NAMALWA (cell line): ENCODE measurements around the gene SERINC2.
"Not testable (repeated sequence)": the region's sequence is repeated elsewhere in the genome, so short reads cannot be mapped to it uniquely, and the experiment has no call there.

Source experiments
- DNase-seq: peaks from one replicate; pipeline ENCODE4 v3.0.0-alpha.2; 2015; ENCODE audit warnings: low spot score

SERINC2 gene

DNA sequence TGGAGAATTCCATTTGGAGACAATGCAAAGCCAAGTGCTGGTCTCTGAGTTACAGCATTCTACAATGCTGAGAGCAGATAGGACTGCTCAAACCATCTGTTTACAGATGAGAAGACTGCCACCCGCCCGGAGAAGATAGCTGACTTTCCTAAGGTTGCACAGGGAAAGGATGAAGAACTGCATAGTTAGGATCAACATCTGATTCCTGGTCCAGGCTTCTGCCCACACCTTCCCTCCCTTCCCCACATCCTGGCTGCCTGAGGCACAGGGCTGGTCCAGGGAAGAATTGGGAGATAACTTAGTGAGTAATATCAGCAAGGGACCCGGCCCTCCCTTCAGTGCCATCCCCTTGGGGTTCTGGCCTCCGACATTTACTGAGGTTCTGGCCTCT, 2.0 kb downstream of the SERINC2 start:
- no peak for DNase-seq

DNA sequence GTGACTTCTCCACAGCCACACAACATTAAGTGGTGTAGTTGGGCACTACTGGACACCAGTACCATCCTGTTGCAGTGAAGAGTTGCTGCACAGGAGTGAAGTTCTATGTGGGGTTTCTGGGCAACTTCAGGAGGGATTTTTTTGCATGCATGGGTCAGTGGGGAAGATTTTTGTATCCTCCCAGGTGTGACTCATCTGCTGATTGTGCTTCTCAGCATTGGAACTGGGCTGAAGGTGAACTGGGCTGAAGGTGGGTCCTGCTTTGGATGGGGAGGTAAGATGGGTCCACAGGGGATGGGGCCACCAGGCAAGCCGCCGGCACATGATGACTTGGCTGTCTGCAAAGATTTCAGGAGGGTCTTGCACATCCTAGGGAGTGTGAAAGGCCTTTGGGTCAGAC, 2.6 kb downstream of the SERINC2 start:
- no peak for DNase-seq

DNA sequence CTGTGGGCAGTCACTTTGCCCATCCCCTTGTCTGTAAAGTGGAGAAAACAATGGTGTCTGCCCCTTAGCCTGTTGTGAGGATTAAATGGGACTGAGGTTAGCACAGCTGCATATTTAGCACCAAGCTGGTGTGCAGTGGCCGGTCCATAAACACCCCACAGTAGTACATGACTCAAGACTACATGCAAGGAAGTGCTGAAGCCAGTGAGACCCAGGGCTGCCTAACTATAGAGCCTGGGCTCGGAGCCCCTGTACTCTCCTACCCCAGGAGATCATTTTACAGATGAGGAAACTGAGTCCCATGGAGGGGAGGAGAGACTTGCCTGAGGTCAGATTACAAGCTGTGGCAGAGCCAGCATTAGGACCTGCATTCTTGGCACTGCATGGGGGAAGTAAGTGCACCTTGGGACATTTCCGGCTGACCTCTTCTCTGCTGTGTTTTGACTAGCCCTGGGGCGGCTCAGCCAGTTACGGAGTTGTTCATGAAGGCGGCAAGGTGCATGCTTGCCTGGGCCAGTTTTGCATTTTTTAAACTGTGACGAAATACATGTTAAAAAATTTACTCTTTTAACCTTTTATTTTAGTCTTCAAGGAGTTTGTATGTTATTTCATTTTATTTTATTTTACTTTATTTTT, 3.2 kb downstream of the SERINC2 start:
- DNase-seq, result no peak

DNA sequence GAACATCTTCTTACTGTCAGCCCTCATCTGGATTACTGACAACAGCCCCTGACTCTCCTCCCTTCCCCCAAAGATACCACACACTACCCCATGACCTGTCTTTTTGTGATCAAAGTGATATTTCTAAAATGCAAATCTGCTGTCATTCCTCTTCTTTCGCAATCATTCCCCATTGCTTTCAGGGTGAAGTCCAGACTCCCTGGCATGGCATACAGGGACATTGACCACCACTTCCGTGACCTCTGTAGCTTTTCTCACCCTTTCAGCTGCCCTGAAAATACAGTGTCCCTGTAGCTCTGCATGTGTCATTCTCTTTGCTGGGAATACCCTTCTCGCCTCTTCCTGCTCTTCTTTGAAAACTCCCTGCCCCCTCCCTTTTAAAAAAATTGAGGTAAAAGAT, 4.1 kb downstream of the SERINC2 start:
- DNase-seq, result no peak

DNA sequence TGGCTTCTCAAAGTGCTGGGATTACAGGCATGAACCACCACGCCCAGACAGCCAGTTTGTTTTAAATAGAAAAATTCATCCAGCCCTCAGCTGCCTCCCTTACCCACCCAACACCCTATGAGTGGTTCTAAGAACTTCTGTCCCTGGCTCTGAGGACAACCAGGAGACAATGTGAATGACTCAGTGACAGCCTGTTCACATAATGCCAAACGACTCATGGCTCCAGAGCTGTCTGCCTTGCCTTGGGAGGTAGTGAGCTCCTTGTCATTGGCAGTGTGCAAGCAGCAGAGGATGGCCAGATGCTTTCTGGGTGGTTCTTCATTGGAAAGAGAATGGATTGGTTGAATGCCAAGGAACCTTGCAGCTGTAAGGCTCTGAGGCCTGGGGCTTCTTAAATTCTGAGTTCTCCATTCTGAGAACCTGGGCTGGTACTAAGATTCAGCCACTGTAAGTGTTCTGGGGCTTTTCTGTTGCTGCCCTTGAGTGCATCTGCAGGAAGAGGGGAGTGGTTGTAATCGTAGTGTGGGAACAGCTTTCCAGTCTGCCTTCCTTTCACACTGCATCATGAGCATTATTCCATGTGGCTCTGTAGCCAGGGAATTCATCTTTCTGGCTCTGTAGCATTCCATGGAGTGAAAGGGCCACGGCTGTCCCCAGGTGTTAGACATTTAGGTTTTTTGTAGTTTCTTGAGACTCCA, 5.8 kb downstream of the SERINC2 start:
- no peak for DNase-seq

DNA sequence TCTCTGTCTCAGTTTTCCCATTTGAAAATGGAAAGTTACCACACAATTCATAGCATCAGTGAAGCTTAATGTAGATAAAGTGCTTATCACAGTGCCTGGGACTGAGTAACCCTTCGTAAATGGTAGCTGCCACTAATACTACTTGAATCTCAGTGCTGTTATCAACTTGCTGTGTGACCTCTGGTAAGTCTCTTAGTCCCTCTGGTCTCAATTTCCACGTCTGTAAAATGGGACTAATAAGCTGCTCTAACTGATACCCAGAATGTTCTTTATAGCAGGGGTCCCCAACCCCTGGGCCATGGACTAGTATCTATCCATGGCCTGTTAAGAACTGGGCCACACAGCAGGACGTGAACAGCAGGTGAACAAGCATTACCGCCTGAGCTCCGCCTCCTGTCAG, 7.7 kb downstream of the SERINC2 start:
- no peak for DNase-seq

DNA sequence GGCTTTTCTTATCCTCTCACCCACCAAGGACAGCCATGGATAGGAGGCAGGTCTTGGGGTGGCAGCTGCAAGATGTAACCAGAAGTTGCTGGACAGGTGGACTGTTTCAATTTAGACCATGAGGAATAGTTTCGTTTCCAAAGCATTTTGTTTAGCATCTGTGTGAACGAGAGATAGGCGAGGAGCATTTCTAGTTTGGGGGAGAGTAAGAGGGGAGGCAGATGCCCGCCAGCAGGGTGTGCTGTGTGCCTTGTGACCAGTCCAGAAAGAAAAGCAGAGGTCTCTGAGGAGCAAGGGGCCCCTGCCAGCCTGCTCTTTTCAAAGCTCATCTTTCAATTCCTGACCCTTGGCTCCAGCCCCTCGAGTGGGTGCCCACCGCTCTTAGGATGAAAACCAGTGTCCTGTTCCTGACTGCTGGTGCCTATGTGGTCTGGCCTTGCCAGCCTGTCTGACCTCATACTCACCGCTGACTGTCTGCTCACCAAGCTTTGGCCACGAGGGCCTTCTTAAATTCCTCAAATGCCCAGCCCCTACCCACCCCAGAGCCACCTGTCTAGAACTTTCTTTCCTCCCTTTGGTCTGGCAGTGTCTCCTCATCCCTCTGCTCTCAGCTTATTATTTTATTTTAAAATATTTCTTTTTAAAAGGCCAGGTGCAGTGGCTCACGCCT, 8.5 kb downstream of the SERINC2 start:
- peak; percentile 76 for DNase-seq

DNA sequence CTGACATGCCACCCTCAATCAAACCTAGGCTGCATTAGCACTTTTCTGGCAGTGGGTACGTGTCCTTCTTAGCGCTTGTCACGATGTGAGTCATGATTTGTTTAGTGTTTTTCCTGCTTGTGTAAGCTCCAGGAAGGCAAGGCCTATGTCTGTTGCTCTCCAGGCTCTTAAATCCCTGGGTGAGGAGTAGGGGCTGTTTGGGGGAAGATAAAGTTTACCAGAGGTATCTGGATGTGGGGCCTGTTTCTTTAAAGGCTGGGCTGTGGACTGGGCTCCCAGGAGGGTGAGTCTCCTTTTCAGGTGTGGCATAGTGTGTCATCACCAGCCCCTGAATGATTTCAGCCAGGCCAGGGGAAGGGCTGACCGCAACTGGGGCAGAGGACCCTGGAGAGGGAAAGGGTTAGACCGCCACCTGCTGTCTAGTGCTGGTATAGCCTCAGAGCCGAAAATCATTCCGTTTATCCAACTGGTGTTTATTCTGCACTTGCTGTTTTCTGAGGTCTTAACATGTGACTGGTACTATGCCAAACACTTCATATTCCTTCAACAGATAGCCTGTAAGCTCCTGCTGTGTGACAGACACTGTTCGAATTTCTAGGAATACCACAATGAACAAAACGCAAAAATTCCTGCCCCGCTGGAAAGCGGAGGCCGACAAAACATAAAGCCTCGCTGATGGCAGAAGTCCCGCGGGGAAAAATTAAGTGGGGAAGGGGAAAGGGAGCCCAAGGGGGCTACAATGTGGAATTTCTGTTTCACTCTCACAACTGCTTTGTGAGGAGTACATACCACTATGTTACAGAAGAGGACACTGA, 9.7 kb downstream of the SERINC2 start:
- peak; percentile 86 for DNase-seq

DNA sequence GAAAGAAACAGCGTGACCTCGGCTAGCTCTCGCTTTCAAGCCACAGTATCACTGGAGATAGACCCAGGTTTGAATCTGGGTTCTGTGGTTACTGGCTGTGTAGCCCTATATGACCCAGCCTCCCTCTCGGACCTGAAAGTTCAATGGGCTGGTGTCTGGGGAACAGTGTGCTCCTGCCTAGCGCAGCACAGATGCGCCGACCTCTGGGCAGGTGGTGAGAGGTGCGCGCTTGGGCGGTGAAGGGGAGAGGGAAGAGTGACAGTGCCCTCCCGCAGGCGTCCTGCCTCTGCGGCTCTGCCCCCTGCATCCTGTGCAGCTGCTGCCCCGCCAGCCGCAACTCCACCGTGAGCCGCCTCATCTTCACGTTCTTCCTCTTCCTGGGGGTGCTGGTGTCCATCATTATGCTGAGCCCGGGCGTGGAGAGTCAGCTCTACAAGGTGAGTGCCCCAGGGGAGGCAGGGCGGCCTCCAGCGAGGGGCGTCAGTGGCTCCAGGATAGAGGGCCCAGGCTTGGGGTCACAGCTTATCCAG, 10.5 kb downstream of the SERINC2 start:
- DNase-seq, result peak; percentile 96

DNA sequence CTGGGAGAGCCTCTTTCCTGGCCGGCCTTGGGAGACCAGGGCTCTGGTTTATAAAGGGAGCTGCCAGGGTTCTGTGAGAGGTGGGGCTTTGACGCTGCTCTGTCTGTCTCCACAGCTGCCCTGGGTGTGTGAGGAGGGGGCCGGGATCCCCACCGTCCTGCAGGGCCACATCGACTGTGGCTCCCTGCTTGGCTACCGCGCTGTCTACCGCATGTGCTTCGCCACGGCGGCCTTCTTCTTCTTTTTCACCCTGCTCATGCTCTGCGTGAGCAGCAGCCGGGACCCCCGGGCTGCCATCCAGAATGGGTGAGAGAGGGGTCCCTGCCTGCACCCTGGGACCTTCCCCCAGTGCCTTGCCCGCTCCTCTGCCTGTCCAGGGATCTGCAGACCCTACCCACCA, 11.6 kb downstream of the SERINC2 start:
- DNase-seq, result no peak

DNA sequence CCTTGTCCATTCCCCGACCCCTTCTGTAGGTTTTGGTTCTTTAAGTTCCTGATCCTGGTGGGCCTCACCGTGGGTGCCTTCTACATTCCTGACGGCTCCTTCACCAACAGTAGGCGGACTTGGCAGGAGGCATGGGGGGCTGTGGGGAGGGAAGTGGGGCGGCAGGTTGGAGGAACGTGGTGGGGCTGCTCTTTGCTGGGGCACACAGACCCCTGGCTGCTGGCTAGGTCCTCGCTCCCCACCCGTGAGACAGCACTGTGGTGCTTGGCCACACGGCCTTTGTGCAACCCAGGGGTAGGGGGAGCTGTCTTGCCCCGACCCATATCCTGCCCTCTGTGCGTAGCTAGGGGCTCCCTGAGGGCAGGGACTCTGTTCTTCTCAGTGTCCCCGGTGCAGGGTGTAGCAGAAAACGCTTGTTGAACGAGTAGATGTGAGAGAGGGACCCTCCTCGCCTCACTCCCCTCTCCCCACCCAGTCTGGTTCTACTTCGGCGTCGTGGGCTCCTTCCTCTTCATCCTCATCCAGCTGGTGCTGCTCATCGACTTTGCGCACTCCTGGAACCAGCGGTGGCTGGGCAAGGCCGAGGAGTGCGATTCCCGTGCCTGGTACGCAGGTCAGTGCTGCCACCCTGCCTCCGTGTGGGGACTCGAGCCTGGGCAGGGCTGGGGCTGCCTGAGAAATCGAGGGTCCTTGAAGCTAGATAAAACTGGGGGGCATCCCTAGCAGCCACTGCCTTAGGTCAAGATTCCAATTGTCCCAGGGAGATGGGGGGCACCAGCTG, 12.5 kb downstream of the SERINC2 start:
- DNase-seq, result no peak

DNA sequence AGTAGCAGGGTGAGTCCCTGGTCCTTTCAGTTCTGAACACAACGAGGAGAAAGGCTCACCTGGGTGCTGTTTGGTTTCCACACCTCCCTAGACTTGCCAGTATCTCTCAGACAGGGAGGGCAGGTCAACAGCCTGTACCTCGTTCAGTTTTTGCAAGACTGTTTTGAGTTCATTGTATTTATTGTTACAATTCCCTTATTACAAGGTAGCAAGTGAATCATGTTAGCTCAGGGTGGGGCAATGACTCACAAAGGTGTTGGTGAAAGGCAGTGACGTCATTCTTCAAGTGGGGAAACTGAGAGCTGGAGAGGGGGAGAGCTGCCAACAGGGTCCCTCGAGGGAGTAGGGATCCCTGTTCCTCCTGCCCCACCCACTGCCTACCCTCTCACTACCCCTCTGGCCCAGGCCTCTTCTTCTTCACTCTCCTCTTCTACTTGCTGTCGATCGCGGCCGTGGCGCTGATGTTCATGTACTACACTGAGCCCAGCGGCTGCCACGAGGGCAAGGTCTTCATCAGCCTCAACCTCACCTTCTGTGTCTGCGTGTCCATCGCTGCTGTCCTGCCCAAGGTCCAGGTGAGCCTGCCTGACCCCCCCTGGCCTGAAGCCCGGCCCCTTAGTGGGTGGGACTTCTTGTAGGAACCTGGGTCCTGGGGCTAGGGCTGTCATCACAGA, 13.4 kb downstream of the SERINC2 start:
- no peak for DNase-seq

DNA sequence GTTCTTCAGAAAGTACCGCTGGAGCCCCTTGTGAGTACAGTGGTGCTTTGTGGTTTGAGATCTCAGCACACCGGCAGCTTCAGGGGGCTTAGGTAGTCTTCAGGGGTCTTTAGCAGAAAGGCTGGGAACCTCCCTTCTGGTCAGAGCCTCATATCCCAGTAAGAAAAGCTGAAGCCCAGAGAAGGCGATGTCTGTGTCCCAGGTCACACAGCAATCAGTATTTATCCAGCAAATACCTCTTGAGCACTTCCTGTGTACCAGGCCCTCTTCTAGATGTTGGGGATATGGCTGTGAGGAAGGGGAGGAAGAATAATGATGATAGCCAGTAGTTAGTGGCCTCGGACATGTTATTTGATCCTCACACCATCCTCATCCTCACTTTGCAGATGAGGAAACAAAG, 14.3 kb downstream of the SERINC2 start:
- DNase-seq, result no peak

DNA sequence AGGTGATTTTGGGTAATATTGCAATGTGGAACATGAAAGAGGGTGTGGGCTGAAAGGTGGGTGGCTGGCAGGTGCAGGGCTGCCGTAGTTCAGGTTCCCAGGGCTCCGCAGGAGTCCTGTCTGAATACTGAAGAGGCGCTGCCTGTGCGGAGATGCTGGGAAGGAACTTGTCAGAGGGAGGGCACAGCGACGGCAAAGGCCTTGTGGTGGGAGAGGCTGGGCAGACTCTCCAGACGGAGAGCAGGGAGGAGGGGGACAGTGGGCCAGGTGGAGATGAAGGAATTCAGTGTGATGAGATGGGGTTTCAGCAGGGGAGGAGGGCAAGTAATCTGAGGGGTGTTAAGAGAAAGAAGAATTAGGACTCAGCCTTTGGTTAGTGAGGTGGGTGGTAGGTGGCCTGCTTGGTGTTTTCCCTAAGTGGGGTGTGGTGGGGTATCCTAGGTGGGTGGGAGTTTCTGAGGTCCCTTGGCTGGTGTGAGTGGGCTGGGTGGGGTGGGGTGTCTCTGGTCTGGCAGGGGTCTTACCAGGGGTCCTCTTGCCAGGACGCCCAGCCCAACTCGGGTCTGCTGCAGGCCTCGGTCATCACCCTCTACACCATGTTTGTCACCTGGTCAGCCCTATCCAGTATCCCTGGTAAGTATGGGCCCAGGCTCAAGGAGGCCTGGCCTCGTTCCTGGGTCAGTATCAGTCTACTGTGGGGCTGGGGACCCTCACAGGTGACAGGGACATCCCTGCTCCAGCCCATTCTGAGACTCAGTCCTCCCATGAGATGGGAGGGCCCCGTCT, 15.6 kb downstream of the SERINC2 start:
- no peak for DNase-seq

DNA sequence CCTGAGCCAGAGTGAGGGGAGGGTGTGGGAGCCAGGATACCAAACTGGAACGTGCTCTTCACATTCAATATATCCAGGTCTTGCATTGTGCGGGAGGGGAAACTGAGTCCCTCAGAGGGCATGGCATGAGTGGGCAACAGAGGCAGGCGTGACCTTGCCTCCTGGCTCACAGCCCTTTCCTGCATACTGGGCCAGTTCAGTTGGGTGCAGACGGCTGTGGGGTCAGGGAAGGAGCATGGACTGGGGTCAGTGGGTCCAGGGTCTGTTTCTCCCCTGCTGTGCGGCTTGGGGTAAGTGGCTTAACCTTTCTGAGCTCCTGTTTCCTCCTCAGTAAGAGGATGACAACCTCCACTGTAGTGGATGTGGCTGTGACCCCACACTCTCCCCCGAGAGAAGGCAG, 16.6 kb downstream of the SERINC2 start:
- DNase-seq, result no peak

DNA sequence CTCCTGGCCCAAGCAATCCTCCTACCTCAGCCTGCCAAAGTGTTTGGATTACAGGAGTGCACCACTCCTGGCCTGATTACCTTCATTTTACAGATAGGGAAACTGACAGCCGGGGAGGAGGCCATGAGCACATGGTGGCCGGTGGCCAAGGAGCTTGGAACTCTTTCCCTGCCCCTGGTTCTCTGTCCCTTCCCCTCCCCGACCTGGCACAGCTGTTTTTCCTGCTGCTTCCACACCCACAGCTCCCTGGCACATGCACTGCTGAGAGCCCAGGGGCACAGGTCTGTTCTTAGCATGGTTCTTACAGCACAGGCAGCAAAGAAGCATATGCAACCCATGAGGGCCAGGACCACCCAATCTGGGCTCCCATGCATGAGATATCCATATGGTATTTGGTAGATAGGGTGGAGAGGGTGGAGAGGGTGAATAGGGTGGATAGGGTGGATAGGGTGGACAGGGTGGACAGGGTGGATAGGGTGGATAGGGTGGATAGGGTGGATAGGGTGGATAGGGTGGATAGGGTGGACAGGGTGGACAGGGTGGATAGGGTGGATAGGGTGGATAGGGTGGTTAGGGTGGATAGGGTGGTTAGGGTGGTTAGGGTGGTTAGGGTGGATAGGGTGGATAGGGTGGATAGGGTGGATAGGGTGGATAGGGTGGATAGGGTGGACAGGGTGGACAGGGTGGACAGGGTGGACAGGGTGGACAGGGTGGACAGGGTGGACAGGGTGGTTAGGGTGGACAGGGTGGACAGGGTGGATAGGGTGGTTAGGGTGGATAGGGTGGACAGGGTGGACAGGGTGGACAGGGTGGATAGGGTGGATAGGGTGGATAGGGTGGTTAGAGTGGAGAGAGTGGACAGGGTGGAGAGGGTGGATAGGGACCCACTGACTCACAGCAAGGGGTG, 18.6 kb downstream of the SERINC2 start:
- DNase-seq, result not testable (repeated sequence)

DNA sequence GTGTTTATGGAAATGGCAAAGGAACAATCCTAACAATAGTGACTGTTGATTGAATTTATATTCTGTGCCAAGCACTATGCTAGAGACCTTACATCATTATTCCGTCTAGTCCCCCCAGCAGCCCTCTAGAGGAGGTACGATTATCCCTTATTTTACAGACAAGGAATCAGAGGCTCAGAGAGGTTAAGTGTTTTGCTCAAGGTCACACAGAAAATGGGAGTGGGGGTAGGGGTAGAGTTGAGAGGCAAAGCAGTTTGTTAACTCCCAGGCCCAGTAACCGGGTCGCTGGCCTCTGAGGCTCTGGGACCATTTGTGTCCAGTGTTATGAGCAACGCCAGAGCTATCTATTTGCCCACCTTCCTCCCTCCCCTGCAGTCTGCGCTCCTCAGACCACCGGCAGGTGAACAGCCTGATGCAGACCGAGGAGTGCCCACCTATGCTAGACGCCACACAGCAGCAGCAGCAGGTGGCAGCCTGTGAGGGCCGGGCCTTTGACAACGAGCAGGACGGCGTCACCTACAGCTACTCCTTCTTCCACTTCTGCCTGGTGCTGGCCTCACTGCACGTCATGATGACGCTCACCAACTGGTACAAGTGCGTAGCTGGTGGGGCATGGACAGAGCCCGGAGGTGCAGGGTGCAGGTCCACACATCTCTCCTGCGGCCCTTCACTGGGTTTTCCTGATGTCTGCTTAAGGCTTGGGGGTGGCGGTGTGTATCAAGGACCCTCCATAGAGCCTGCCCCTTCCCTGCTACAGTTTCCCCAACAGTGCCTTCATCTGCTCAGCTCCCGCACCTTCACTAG, 19.8 kb downstream of the SERINC2 start:
- DNase-seq, result no peak

DNA sequence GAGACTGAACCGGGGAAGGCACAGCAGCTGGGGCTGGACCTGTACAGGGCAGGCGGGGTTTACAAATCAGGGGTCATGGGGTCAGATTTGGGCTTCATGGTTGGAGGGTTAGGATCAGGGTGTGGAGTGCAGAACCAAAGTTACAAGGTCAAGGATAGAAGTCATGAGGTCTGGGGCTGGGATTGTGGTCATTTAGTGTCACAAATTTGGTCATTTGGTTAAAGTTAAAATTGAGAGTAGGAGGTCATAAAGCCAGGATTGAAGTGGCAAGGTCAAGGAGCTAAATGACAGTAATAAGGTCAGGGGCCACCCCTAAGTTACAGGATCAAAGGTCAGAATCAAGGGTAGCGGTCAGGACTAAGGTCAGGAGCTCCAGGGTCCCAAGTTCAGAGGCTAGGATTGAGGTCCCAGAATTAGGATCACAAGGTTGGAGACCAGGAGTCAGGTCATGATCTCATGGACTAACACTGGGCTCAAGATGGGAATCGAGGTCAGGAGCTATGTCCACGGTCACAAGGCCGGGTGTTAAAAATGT, 20.4 kb downstream of the SERINC2 start:
- no peak for DNase-seq
